Fibroblast of upper back skin (primary cell): ENCODE data around the gene PMIS2.

Experiments used
- DNase-seq: peaks from one replicate; pipeline ENCODE4 v3.0.0-alpha.2; 2013

The PMIS2 gene

GRCh38 chr19:35556846-35557538 lies 29.0 kb upstream of the PMIS2 start:
- DNase-seq = no peak

- peak; percentile 39 for DNase-seq
Measured at GRCh38 chr19:35557539-35558399, 28.2 kb upstream of the PMIS2 start.

DNA sequence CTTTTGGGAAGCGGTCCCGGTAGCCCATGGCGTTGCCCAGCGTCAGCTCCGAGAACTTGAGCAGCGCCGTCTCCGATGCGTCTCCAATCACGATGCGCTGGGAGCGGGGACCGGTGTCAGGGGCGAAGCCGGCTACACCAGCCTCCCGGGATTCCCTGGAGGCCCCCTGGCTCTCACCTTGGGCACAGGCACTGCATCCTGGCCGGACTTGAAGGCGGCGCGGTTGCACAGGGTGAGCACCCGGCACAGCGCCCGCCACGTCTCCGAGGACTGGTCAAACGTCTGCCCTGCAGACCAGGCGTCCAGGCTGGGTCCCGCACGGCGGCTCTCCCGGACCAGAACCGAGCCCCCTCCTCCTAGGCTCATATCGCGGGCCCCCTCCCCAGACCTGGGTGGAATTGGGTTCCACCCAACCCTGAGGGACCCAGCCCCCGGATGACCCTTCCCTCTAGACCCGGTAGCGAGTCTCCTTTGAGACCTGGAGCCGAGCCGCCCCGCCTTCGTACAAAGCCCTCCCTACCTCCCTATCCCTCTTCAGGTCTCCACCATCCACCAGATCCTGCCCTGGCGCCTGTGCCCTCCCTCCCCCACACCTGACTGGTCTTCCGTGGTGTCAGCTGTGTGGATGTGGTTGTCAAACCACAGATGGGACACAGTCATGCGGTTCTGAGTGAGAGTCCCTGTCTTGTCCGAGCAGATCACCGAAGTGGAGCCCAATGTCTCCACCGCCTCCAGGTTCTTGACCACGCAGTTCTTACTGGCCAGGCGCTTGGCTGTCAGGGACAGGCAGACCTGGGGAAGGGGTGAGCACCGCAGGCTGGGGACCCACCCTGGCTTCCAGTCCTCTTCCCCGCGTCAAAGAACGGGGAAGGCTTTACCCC lies 27.3 kb upstream of the PMIS2 start:
- DNase-seq = no peak

GRCh38 chr19:35559281-35559659 lies 26.7 kb upstream of the PMIS2 start:
- no peak for DNase-seq

DNA sequence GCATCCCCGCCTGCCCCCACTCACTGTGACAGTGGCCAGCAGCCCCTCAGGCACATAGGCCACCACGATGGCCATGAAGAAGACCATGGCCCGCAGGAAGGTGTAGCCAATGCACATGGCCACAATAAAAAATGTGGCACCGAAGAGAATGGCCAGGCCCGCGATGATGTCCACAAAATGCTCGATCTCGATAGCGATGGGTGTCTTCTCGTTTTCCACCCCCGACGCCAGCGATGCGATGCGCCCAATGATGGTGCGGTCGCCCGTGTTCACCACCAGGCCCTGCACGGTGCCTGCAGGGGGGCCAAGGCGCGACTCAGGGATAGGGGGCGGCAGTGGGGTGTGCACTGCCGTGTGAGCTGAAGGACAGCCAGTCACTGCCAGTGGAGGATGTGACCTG lies 26.2 kb upstream of the PMIS2 start:
- no peak for DNase-seq

DNA sequence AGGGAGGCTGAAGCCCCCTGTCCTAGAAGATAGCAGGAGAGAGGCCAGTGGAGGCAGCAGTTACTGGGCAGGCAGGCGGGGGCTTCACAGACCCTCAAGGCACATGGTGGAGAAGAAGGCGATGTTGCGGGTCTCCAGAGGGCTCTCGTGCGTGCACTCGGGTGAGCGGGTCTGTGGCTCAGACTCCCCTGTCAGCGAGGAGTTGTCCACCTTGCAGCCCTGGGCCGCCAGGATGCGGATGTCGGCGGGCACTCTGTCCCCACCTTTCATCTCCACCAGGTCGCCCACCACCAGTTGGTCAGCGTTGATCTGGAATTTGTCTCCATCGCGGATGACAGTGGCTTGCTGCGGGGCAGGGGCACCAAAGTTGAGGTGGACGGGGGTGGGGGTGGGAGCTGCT lies 25.7 kb upstream of the PMIS2 start:
- DNase-seq = no peak

- DNase-seq = no peak
Measured at GRCh38 chr19:35560677-35561076, 25.3 kb upstream of the PMIS2 start.

GRCh38 chr19:35561436-35561835 lies 24.5 kb upstream of the PMIS2 start:
- DNase-seq = no peak

DNA sequence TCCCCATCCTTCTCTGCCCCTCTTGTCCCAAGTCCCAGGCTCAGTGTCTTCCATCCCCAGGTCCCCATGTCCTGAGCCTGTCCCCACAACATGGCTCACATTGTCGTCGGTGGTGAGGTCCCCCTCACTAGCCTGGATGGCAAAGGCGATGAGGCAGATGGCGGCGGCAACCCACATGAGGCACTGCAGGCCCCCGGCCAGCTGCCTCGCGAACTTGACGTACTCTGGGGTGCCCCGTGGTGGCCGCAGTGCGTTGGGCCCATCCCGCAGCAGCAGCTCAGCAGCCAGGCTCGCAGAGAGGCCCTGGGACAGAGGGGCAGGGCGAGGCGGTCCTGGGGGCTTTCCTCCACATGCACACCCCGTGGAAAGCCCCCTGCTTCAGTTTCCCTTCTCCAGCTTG lies 23.6 kb upstream of the PMIS2 start:
- DNase-seq = no peak

GRCh38 chr19:35562776-35563175 lies 23.2 kb upstream of the PMIS2 start:
- no peak for DNase-seq

DNA sequence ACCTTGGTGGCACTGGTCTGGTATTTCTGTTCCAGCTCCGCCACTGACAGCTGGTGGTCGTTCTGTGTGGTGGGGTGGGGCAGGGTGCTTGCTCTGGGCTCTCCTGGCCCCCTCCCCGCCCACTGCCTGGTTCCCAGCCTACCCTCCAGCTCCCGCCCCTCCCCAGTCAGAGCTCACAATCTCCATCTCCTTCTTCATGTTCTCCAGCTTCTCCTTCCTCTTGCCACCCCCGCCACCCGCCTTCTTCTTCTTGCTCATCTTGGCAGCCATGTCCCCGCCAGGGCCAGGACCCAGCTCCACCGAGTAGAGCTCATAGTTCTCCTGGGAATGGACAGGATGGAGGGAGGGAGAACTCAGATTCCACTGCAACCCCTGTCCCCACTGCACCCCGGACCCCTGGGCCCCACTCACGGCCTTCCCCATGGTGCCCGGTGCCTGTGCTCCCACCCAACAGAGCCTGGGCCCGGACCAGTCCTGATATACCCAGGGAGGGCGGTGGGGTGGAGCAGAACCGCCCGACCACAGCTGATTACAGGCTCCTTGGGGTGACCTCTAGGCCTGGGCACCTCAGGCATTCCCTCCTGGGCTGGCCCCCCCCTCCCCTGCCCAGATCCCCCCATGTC lies 22.7 kb upstream of the PMIS2 start, which contains the start of gene ATP4A:
TSS of gene ATP4A (minus strand) at position 452 of the 623 bp plus-strand sequence. CDS start at position 423, 29 bp downstream.
- no peak for DNase-seq

GRCh38 chr19:35565016-35565856 lies 20.7 kb upstream of the PMIS2 start:
- no peak for DNase-seq

GRCh38 chr19:35566738-35567137 lies 19.2 kb upstream of the PMIS2 start:
- DNase-seq = no peak

GRCh38 chr19:35569281-35569781 lies 16.6 kb upstream of the PMIS2 start:
- DNase-seq = no peak

DNA sequence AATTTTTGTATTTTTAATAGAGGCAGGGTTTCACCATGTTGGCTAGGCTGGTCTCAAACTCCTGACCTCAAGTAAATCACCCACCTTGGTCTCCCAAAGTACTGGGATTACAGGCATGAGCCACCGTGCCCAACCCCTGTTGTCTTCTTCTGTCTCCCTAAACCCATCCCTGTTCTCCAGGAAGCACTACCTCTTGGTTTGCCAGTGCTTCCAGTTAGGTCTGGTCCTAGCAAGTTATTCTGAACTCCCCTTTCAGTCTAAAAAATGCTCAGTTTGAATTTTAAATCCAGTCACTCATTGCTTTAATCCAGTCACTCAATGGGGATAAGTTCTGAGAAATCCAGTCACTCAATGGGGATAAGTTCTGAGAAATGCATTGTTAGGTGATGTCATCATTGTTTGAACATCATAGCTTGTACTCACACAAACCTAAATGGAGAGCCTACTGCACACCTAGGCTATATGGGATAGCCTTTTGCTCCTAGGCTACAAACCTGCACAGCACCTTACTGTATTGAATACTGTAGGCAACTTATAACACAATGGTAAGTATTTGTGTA lies 14.5 kb upstream of the PMIS2 start:
- no peak for DNase-seq

GRCh38 chr19:35577918-35578317 lies 8.1 kb upstream of the PMIS2 start:
- DNase-seq = no peak

- DNase-seq = no peak
Measured at GRCh38 chr19:35578707-35579106, 7.3 kb upstream of the PMIS2 start.

DNA sequence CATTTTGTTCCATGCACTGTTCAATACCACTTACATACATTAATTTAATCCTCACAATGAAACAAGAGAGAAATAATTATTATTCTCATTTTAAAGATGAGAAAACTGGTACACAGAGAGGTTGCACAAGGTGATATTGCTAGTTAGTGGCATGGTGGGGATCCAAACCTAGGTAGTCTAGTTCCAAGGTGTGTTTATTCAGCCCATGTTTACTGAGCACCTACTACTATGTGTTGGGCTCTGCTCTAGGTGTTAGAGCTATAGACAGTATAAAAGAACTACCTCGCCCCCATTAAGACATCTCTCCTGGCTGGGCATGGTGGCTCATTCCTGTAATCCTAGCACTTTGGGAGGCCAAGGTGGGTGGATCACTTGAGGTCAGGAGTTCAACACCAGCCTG lies 3.2 kb upstream of the PMIS2 start:
- DNase-seq = no peak

- DNase-seq = no peak
Measured at GRCh38 chr19:35587321-35587720, 1.3 kb downstream of the PMIS2 start.

DNA sequence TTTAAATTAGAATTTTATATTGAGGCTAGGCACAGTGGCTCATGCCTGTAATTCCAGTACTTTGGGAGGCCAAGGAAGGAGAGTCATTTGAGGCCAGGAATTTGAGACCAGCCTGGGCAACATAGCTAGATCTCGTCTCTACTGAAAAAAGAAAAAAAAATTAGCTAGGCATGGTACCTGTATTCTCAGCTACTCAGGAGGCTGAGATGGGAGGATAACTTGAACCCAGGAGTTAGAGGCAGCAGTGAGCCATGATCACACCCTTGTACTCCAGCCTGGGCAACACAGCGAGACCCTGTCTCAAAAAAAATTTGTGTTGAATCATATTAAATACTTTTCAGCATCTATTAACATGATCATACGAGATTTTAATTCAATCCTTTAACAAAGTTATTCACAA lies 4.9 kb downstream of the PMIS2 start:
- DNase-seq = no peak

DNA sequence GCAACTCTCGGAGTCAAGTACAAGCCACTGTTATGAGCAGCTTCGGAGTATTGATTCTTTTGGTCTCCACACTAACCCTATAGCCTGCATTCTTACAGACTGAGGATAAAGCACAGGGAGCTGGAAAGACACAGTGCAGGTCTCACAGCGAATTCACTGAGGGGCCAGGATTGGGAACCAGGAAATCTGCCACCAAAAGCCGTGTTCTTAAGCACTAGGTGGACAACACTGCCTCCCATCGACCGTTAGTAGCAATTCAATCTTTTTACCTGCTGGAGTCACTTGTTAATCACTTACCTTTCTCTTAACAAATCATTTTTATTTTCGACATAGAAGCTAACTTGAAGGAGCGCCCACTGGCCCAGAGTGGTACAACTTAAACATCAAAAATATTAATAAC lies 6.3 kb downstream of the PMIS2 start:
- peak; percentile 11 for DNase-seq
